HG03139 (cell line): Measurements from ENCODE around the gene SLC25A38.
"Not testable (repeated sequence)": the region's sequence is repeated elsewhere in the genome, so short reads cannot be mapped to it uniquely, and the experiment has no call there.

ENCODE experiments used
- ATAC-seq: cut with Tn5 transposase; IDR thresholded peaks from one replicate; pipeline ENCODE4 v1.9.1; 2021; ENCODE audit not compliant: unreplicated experiment

The SLC25A38 gene

GRCh38 chr3:39383045-39383880, at the start of gene SLC25A38:
SLC25A38 (plus strand) TSS chr3:39383370; CDS start chr3:39383725, 355 bp downstream.
- ATAC-seq = peak; percentile 60

DNA sequence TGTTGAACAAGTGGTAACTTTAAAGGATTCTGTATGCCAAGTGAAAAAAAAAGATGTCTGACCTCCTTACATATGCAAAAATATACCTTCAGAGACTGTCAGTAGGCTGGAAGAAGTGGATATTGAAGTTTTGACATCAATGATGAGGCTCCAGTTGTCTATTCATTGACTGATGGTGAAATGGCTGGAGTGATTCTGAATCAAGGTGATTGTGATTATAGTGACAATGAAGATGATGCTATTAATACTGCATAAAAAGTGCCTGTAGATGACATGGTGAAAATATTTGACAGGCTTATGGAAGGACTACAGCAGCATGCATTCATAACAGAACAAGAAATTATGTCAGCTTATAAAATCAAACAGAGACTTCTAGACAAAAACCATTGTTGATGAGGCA, 49.6 kb upstream of the SLC25A38 start:
- ATAC-seq = no peak

GRCh38 chr3:39334205-39334604, 49.0 kb upstream of the SLC25A38 start:
- no peak for ATAC-seq

- ATAC-seq = no peak
Measured at GRCh38 chr3:39338201-39338600, 45.0 kb upstream of the SLC25A38 start.

DNA sequence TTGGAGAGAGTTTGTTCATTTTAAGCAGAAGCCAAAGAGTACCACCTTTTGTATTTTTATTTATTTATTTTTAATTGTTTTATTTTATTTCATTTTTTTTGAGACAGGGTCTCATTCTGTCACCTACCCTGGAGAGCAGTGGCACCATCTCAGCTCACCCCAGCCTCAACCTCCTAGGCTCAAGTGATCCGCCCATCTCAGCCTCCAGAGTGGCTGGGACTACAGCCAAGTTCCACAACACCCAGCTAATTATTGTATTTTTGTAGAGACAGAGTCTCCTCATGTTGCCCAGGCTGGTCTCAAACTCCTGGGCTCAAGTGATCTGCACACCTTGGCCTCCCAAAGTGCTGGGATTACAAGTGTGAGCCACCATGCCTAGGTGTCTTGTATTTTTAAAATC, 44.1 kb upstream of the SLC25A38 start:
- ATAC-seq = no peak

DNA sequence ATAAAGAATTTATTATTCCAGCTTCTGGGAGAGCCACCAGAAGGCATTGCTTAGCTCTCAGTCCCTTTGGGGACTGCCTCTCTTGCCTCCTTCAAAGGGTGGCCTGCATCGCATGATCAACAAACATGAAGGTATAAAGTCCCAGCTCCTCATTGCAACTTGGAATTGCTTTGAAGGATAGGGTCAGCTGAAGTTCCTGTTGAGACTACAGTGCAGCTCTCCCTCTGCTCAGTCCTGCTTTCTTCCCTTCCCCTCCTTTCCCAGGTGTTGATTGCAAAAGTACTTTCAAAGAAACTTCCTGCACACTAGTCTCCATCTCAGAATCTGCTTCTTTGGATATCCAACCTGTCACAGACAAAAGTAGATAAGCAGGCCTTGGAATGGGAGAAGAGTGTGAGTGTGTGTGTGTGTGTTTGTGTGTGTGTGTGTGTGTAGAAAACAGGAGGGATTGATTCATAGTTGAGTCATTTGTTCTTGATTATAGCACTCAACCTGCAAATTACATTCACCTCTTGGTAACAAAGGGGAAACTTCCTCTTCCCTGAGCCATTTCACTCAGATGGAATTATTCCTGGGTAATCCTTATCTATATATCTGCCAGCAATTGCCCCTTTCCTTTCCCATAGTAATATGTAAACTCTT, 40.0 kb upstream of the SLC25A38 start:
- no peak for ATAC-seq

GRCh38 chr3:39343760-39344159, 39.4 kb upstream of the SLC25A38 start:
- ATAC-seq = no peak

DNA sequence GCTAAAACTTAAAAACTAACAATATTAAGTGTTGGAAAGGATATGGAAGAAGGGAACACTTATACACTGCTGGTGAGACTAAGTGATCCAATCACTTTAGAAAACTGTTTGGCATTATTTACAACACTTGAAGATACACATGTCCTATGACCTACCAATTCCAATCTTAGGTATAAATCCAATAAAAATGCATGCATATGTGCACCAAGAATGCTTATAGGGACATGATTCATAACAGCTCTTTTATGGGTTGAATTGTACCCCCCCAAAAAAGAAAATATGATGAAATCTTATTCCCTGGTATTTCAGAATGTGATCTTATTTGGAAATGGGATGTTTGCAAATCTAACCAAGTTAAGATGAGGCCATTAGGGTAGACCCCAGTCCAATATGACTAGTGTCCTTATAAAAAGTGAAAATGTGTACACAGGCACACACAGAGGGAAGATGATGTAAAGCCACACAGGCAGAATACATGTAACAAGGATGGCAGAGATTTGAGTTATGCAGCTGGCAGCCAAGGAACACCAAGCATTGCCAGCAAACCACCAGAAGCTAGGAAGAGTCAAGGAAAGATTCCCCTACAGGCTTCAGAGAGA, 38.3 kb upstream of the SLC25A38 start:
- ATAC-seq = no peak

DNA sequence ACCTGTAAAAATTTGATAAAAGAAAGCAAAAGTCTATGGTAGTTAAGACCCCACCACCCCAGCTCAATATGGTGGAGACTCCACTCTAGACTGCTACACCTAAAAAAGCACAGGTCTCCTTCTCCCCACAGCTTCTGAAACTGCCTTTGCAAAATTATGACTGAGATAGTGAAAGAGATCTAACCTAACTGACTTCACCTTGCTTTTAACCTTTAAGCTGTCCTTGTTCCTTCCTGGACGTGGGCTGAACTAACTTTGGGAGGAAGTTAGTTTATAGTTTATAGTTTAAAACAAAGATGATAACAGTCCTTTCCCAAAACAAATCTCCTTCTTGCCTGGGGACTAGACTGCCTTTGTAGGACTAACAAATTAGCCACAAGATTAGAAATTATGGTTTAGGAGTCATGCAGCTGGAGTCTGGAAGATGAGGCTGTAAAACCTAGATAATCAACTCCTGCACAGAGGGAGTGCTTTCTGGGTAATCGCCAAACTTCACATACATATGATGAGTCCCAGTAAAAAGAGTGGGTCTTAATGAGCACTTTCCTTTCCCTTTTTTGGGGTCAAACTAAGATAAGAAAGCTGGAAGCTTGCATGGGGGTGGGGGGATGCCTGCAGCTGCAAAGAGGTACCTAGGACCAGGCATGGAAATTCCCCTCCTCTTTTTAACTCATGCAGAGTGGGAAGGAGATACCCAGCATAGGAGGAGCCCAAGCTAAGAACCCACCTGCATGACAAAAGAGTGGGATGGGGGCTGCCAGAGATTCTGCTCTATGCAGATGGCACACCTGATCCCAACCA, 36.2 kb upstream of the SLC25A38 start:
- no peak for ATAC-seq

- no peak for ATAC-seq
Measured at GRCh38 chr3:39347586-39347876, 35.6 kb upstream of the SLC25A38 start.

DNA sequence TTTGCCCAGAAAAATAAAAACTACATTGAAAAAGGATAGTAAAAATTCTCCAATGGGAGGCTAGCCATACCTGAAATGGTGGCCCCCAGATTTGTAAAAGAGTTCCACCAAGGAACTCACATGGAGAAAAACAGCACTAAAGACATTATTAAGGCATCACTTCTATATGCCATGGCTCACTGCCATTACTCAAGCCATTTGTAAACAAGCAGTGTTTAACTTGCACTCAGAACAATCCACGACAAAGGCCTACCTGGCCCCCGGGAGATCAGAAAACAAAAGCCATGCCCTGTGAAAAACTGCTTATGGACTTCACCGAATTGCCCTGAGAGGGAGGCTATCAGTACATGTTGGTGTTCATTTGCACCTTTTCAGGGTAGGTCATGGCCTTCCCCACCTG, 34.1 kb upstream of the SLC25A38 start:
- no peak for ATAC-seq

DNA sequence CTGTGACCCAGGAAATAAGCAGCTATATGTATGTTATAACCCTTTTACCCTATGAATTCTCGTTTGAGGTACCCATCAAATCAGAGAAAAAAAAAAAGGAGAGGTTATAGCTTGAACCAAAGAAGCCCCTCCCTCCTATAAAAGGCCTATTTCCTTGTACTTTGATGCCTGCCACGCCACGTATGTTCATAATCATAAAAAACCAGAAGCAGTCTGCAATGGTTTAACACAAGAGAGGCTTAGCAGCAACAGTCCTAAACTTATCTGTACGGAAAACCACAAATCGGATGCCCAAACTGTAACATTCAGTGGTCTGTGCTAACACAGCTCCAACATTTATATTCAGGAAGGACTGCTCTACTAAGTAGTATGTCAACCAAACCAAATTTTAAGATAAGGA, 32.5 kb upstream of the SLC25A38 start:
- ATAC-seq = no peak

- ATAC-seq = not testable (repeated sequence)
Measured at GRCh38 chr3:39351134-39351533, 32.0 kb upstream of the SLC25A38 start.

DNA sequence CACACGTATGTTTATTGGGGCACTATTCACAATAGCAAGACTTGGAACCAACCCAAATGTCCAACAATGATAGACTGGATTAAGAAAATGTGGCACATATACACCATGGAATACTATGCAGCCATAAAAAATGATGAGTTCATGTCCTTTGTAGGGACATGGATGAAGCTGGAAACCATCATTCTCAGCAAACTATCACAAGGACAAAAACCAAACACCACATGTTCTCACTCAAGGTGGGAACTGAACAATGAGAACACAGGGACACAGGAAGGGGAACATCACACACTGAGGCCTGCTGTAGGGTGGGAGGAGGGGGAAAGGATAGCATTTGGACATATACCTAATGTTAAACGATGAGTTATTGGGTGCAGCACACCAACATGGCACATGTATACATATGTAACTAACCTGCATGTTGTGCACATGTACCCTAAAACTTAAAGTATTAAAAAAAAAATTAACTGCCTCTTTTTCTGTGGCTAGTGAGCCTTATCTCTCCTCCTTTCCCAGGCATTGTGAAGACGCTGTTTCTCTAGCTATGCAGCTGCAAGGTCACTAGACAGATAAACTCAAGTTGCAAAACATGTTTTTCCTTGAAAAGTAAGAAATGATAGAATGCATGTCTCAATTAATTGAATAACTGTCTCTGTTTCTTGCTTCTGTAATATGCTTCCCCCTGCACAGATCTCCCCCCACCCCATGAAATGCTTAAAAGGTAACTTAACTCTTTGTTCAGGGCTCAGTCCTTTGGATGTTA, 29.8 kb upstream of the SLC25A38 start:
- not testable (repeated sequence) for ATAC-seq

DNA sequence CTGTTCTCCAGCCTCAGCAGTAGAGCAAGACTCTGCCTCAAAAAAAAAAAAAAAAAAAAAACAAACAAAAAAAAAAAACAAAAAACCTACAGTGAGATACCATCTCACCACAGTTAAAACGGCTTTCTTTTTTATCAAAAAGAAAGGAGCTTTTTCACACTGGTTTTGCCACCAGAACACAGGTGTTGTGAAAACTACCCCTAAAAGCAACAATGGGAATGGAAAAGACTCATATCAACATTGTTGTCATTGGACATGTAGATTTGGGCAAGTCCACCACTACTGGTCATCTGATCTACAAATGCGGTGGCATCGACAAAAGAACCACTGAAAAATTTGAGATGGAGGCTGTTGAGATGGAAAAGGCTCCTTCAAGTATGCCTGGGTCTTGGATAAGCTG, 24.8 kb upstream of the SLC25A38 start:
- ATAC-seq = no peak

- ATAC-seq = no peak
Measured at GRCh38 chr3:39361252-39361927, 21.8 kb upstream of the SLC25A38 start.

DNA sequence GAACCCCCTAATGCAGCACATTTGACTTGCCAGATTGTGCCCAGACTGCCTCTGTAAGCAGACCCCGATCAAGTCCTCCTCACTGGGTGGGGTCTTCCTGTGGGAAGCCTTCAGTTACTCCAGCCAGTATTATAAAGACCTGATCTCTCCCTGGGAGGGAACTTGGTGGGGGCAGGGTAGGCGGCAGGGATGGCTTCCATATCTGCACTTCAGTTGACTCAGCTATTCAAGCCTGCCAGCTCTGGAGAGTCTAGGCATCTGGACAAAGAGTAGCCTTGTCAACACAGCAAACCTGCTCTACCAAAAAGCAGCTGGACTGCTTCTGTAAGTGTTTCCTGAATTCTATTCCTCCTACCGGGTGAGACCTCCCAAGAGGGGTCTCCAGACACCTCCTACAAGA, 21.0 kb upstream of the SLC25A38 start:
- ATAC-seq = no peak

- no peak for ATAC-seq
Measured at GRCh38 chr3:39362812-39363211, 20.4 kb upstream of the SLC25A38 start.

GRCh38 chr3:39370450-39370849, 12.7 kb upstream of the SLC25A38 start:
- ATAC-seq = not testable (repeated sequence)

DNA sequence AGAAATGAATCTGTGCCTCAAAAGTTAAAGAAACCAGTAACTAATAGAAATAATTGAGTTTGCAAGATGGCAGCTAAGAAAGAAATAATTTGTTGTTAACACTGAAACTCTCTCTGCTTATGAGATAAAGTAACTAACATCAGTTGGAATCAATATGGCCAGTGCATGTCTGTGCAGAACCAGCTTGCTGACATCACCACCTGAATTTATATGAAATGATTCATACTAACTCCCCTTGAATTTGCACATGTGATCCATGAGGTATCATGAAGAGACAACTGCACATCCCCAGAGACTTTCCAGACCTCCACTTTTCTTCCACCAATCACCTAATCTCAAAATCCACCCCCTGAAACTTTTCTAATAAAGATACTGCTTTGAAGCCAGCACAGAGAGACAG, 10.3 kb upstream of the SLC25A38 start:
- ATAC-seq = no peak
